GM19372 (cell line): ENCODE data around the gene CST9.
"Not testable (repeated sequence)": the region's sequence is repeated elsewhere in the genome, so short reads cannot be mapped to it uniquely, and the experiment has no call there.

ENCODE experiments used
- ATAC-seq: cut with Tn5 transposase; IDR thresholded peaks from one replicate; pipeline ENCODE4 v1.9.1; 2021; ENCODE audit warnings: mild to moderate bottlenecking, low read depth, moderate library complexity; ENCODE audit not compliant: unreplicated experiment

Gene CST9

GRCh38 chr20:23624324-23624691 lies 18.6 kb upstream of the CST9 start:
- ATAC-seq = no peak

- no peak for ATAC-seq
These were observed 18.1 kb upstream of the CST9 start for GRCh38 chr20:23623666-23624323.

- ATAC-seq = no peak
These were observed 17.2 kb upstream of the CST9 start for GRCh38 chr20:23622839-23623343.

GRCh38 chr20:23622401-23622800 lies 16.7 kb upstream of the CST9 start:
- not testable (repeated sequence) for ATAC-seq

GRCh38 chr20:23620670-23621386 lies 15.1 kb upstream of the CST9 start:
- not testable (repeated sequence) for ATAC-seq

GRCh38 chr20:23614163-23614562 lies 8.4 kb upstream of the CST9 start:
- no peak for ATAC-seq

DNA sequence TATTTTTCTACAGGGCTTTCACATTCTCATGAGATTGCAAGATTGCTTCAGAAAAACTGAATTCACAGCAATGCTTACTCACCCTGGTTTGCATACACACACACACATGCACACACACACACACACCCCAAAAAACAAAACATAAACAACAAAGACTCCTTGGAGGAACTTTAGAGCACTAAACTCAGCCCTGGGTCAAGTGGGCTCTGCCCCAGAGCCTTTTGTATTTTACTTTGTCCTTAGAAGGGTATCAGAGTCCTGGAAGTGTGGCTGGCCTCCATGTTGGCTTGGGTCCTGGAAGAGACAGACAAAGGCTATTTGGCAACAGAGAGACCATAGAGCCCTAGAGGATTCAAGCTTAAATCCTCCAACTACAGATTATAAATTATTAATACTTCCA lies 8.0 kb upstream of the CST9 start:
- ATAC-seq = no peak

DNA sequence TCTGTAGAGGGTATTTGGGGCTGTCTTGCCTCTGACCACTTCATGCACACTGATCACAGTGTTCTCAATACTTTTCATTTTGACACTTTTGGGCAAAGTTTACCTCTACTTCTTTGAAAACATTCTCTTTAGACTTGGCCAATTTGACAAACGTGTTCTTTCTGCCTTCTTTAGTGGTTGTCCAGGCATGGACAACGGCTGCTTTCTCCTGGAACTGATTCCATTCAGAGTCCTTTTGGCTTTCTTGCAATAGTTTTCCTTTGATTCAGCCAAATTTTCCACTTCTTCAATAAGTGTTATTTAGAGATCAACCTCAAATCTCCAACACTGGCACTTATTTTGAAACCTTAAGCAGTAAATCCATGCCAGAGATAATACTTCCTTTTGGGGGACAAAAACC lies 6.7 kb upstream of the CST9 start:
- no peak for ATAC-seq

- ATAC-seq = no peak
These were observed 3.9 kb upstream of the CST9 start for GRCh38 chr20:23609486-23610109.

DNA sequence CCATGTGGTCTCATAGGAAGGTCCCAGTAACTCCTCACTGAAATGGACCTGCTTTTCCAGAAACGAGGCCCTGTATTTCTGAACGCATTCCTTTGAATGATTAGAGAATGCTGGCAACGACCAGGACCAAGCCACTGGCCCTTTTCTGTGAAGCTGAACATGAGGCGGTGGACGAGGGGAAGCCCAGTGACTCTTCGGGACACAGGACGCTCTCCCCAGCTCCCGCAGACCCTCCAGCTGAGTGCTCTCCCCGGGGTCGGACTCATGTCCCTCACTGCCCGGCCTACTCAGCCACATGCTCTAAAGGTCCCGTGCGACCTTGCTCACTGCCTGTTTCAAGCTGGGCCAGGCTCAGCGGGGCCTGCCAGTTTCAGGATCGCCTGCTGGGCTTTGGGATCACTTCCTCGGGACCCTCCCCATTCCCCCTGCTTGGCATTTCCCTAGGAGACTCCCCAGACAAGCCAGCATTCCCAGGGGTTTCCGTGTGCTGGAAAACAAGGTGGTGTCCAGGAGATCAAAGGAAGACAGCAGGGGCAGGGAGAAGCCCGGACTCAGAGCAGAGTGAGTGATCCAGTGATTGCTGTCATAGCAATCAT lies 2.6 kb upstream of the CST9 start:
- ATAC-seq = no peak

GRCh38 chr20:23607497-23608245 lies 2.0 kb upstream of the CST9 start:
- ATAC-seq = no peak

GRCh38 chr20:23606652-23607049 lies 934 bp upstream of the CST9 start:
- peak; percentile 94 for ATAC-seq

DNA sequence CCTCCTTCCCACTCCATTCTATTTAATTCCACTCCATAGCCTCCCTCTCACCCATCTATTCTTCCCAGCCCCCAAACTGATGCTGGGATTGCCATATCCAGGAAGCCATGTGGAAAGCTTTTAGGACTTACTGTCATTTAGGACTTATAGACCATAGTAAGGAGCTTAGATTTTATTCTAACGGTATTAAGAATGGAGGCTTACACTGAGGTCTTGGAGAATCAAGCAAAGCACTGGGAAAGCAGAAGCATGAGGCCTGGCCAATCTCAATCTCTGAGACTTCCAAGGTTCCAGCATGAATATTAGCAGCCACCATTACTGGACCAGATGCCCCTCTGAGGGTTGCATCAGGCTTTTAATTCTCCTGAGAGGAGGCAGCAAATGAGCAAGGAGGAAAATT lies 1.4 kb downstream of the CST9 start:
- no peak for ATAC-seq

- no peak for ATAC-seq
These were observed 2.4 kb downstream of the CST9 start for GRCh38 chr20:23603321-23603720.

- no peak for ATAC-seq
These were observed 3.0 kb downstream of the CST9 start for GRCh38 chr20:23602699-23603098.

DNA sequence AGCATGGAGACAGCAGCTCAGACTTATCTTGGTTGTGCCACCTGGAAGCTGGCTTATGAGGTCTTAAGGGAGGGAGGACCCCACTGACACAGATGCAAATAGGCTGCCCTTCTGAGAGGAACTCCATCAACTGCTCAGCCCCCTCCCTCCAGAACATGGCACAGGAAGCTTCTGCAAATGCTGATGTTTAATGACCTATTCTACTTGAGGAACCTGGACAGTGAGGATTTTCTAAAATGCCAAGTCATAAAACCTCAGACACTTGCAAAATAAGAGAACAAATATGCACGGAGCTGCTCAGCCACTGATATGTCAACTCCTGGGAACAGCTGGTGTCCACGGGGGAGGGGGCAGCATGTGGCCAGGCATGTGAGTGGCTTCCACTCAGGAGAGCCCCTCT lies 3.5 kb downstream of the CST9 start:
- no peak for ATAC-seq

DNA sequence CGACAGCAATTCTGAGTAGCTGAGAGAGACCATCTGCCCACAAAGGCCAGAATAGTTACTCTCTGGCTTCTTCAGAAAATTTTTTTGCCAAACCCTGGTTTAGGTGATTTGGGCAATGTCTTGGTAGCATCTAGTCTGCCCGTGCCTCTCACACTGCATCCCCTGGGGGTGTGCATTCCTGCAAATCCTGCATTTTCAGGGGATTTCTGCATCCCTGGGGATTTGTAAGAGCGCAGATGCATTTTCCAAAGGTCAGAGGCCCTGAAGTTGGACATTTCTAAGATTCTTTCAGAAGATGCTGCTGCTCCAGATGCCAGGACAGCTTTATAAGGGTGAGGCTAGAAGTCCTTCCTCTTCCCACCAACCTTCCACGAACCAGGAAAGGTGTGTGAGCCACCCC lies 4.0 kb downstream of the CST9 start:
- ATAC-seq = no peak

- ATAC-seq = no peak
These were observed 7.2 kb downstream of the CST9 start for GRCh38 chr20:23598481-23598880.

GRCh38 chr20:23596579-23597250 lies 9.0 kb downstream of the CST9 start:
- ATAC-seq = no peak

DNA sequence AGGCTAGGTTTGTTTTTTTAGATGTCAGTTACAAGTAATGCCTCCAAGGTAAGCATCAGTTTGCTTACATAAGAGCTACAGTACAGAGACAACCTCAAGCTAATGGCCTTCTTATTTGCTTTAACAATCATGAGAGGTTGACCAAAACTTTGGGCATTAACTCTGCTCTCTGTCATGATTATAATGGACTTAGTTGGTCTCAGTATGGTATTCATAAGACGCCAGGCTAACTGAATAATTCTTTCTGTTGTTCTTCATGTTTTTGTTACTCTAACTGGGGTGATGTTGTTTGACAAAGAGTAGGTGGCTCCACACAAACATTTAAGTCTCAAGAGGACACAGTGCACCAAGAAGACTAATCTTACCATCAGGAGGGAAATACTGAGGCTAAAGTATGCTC lies 9.8 kb downstream of the CST9 start:
- no peak for ATAC-seq
